Activated CD8-positive, alpha-beta memory T cell treated with anti-CD3 and anti-CD28 coated beads for 36 hours (primary cell): ENCODE measurements around the gene FLOT1. TPM values are rescaled to one million over a fixed set of nuclear protein-coding genes. Genes with fewer than 3 reads are reported as not detected.

Experiments used
- CTCF ChIA-PET: fragments of 350-600 bp; sonication (Branson Sonifier 250); formaldehyde crosslinking; loops from one replicate; lab custom pipeline; 2021; ENCODE audit warnings: antibody characterized with exemption; lab: Charles Lee
- POLR2A ChIA-PET: fragments of 350-600 bp; sonication (Branson Sonifier 250); formaldehyde crosslinking; loops from one replicate; lab custom pipeline; 2021; ENCODE audit warnings: antibody characterized with exemption; lab: Charles Lee
- total RNA-seq, 2 experiments: library from RNA; stranded (reverse); gene quantifications; one replicate each; pipeline ENCODE4 v1.2.3, GENCODE V29; 2021

FLOT1 gene
- total RNA-seq, 2 experiments from 2014 or later, result 178 to 186 TPM

DNA sequence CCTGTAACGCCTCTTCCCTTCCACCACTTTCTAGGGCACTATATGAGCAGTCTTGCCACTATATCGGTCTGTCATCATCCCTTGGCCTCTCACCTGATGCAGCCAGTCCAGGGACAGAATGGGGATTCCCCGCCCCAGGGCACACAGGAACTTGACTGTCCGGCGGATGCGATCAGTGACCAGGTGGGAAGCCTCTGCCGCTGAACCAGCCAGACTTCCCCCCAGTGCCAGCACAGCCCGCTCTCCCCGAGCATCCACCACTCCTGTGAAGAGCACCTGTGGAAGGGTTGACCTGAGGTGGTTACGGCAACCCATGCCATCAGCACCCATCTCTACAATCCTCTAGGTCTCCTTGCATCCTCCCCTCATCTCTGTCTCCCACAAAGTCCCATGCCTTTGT is 39.5 kb downstream of the FLOT1 start:
- POLR2A ChIA-PET, result interaction anchor here (0.6 kb wide), 1 partner anchor 28 kb away, joined by 6 read pairs; no protein-coding TSS in a partner anchor
- CTCF ChIA-PET, result no interaction called here

DNA sequence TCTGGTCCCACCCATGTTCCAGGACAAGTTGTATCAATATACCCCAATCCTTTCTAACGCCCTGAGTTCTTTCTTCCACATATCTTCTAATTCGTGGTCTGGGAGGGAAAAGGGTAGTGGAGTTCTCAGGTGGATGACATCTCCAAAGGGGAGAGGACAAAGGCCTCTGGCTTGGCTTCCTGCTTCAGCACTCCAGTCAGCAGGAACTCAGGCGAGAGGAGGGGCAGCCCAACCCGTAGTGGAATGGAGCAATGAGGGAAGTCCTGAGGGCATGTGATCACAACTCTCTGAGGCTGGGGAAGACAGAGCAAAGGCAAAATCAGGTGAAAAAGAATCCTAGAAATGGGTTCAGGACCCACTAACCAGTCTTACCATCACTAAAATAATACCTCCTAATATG is 42.1 kb downstream of the FLOT1 start:
- ChIA-PET POLR2A (no interaction called here), CTCF (no interaction called here)

DNA sequence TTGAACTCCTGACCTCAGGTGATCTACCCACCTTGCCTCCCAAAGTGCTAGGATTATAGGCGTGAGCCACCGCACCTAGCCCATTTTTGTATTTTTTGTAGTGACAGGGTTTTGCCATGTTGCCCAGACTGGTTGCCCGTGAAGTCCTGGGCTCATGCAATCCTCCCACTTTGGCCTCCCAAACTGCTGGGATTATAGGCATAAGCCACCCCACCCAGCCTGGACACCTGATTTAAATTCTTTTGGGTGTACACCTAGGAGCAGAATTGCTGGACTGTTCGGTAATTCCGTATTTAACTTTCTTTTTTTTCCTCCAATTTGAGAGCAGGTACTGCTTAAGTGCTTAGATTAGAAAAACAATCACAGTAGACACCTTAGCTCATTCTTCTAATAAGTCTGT is 46.1 kb downstream of the FLOT1 start:
- ChIA-PET CTCF (no interaction called here), POLR2A (interaction anchor here (0.7 kb wide), 1 partner anchor 9 kb away, joined by 4 read pairs; no protein-coding TSS in a partner anchor)

DNA sequence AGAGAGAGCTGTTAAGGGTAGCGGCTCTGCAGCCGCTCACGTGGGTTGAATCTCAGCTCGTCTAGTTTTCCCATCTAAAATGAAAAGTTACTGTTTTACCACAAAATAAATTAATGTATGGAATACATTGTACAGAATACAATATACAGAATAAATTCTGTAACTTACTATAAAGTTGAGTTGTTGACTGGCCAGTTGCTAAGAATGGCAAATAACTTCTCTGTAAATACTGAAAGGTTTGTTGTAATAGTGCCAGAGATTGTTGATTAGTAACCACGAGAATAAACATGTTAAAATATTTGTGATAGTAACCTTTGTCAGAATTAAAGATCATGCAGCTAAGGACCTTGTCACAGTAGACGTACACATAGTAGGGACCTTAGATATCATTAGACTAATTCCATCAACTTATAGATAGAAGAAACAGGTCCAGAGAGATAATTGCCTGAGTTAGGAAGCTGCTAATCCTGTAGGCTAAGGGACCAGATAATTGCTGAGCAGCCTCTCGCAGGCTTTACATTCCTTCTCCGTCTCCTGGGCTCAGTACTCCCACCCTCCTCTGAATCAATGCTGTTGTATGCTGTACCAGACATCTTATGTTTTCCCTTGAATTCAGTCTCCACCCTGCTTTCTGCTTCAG is 51.2 kb downstream of the FLOT1 start:
- ChIA-PET POLR2A (interaction anchor here (0.7 to 1.4 kb wide), 2 partner anchors 12 to 26 kb away, joined by 3 to 5 read pairs; partner anchors contain the start of gene MDC1), CTCF (interaction anchor here (0.6 to 1.2 kb wide), 3 partner anchors 14 to 104 kb away, joined by 3 read pairs; no protein-coding TSS in a partner anchor)

DNA sequence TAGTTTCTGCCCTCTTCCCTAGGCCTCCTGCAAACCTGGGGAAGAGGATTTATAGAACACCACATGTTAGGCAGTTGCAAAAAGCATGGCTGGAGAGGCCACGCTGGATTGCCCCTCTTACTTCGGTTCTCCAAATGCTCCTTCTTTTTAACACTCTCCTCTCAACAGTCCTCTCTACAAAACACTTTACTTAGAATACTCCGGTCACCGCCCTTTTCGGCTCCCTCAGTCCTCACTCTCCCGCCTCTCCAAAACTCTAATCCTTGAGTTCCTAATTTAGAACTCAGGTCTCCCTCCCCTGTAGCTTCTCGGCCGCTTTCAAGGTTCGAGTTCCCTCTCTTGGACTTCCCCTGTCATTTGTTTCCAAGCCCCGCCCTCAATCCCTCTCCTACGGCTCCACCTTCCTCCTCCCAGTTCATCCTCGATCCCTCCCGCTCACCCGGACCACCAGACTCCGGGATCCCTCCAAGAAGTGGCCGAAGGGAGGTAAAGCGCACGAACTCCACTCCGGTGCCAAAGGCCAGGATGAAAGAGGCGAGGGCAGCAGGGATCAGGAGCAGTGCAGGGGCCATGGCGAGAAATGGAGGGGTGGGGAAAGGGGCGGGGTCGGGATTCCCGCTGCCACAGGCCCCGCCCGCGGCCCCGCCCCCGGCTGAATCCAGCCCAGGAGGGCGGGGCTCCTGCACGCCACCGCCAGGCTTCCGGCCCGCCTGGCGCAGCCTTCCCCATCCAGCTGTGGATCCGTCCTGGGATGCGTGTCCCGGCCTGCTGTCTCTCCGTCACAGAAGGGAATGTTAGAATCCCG is 51.9 kb downstream of the FLOT1 start, which contains the start of gene NRM:
NRM (minus strand) TSS at position 582 of the 805 bp plus-strand sequence; CDS start at position 572, 10 bp downstream.
- ChIA-PET CTCF (interaction anchor here (0.6 to 3.8 kb wide), 4 partner anchors 11 to 104 kb away, joined by 3 to 22 read pairs (median 3); partner anchors contain the start of gene MDC1), POLR2A (interaction anchor here (0.7 to 1.4 kb wide), 3 partner anchors 12 to 32 kb away, joined by 3 to 5 read pairs (median 5); partner anchors contain the start of gene MDC1)

DNA sequence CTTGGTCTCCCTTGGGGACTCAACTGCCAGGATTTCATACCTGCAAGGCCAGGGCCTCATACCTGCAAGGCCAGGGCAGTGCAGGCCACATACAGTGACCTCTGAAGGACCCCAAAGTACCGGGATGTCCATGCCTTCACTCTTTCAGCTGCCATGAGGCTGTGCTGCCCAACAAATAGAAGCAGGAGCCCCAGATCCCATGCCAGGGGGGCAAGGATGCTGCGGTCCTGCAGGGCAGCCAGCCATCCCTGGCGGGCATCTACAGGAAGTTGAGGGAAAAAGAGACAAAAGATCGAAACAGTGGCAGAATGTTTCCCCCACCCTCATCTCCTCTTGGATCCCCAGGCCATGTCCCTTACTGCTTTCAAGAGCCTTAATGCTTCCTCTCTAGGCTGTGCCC is 52.5 kb downstream of the FLOT1 start:
- CTCF ChIA-PET, result interaction anchor here (1.0 to 3.8 kb wide), 2 partner anchors 11 to 28 kb away, joined by 3 to 22 read pairs; partner anchors contain the start of gene MDC1
- POLR2A ChIA-PET, result interaction anchor here (1.2 kb wide), 1 partner anchor 32 kb away, joined by 5 read pairs; no protein-coding TSS in a partner anchor

DNA sequence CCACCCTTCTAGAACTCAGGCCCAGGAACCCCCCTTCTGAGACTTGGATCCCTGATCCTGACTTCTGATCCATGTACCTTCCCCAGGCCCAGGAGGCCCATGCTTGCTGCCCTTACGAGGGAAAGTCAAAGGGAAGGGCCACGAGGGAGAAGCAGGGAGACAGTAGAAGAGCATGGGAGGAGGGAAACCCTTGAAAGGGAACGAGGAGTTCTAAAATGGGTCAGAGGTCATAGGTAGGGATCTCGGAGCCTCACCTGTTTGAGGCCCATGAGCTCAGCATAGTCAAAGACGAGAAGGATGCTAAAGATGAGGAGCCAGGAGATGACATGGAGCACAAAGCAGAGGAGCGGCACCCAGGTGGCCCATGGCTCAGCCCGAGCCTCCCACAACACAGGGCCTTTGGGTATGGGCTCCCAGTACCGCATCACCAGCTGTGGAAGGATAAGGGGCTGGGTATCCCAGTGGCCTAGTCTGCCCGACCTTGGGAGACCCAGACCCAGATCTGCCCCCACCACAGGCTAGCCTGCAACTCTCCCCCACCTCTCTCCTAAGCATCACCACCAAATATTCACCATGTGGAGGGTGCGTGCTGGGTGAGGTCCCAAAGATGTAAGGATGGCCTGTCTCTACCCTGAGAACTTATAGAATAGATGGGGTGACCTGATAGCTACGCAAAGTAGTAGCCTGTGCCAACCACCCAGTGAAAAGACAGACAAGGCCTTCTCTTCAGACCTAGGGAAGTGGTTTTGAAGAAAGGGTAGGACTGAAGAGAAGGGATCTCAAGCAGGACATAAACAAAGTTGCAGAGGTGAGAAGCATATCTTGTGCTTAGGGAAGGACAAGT is 53.2 kb downstream of the FLOT1 start:
- ChIA-PET POLR2A (interaction anchor here (1.1 to 1.2 kb wide), 2 partner anchors 9 to 33 kb away, joined by 5 to 7 read pairs; no protein-coding TSS in a partner anchor), CTCF (interaction anchor here (1.6 to 3.8 kb wide), 4 partner anchors 10 to 42 kb away, joined by 3 to 22 read pairs (median 10); partner anchors contain the start of gene MDC1)

DNA sequence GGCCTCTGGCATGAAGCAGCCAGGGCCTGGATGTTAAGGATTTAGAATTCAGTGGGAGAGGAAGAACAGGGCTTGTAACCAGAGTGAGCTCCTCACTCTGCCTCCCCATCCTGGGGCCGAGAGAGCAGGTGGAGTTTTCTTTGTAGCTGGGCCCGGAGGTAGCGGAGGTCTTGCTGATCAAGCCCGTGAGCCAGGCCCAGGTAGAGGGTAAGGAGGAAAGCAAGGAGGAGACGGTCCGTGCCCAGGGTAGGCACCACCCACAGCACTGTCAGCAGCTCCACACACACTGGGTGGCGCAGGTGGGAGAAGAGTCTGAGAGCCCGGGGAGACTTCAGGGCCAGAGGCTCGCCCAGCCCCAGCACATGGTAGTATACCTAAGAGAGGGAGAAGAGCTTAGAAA is 53.9 kb downstream of the FLOT1 start:
- ChIA-PET CTCF (interaction anchor here (0.7 to 3.8 kb wide), 5 partner anchors 10 to 43 kb away, joined by 3 to 22 read pairs (median 8); partner anchors contain the start of gene MDC1), POLR2A (interaction anchor here (1.1 to 1.2 kb wide), 3 partner anchors 8 to 33 kb away, joined by 3 to 7 read pairs (median 3); partner anchors contain the start of gene DHX16)

DNA sequence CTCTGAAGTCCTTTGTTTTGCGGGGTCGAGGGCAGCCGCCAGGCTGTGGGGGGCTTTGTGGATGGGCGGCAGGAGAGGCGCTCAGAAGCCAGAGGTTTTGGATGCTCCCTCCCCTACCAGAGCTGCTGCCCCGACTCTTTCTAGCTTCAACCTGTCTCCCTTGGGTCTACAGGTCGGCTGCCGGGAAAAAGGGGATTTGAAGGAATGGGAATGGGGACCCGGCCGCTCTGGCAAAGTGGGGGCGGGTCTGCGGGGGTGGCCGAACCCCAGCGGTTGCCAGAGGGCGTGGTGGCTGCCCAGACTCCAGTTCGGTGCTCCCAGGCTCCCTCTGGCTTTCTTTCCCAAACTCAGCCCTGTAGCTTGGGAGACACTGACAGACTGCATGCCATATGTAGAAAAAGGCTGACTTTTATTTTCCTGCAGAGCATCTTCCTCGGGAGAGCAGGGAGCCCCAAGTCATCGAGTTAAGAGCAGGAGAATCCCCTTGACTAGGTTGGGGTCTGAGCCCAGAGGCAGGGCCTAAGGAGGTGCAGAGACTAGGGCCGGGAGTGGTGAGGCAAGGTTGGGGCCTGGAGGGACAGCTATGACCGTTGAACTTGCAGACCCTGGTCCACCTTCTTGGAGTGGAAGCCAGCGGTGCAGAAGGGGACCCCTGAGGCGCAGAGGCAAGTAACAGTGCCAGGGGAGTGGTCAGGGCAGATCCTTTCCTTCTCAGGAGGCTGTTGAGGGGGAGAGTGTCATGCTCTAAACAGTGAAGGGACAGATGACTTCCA is 54.6 kb downstream of the FLOT1 start:
- ChIA-PET CTCF (interaction anchor here (0.7 to 3.8 kb wide), 7 partner anchors 9 to 57 kb away, joined by 3 to 22 read pairs (median 3); partner anchors contain the start of genes IER3 and MDC1), POLR2A (interaction anchor here (0.5 to 1.3 kb wide), 10 partner anchors 8 to 75 kb away, joined by 3 to 7 read pairs (median 3); partner anchors contain the start of genes DHX16 and MDC1)

DNA sequence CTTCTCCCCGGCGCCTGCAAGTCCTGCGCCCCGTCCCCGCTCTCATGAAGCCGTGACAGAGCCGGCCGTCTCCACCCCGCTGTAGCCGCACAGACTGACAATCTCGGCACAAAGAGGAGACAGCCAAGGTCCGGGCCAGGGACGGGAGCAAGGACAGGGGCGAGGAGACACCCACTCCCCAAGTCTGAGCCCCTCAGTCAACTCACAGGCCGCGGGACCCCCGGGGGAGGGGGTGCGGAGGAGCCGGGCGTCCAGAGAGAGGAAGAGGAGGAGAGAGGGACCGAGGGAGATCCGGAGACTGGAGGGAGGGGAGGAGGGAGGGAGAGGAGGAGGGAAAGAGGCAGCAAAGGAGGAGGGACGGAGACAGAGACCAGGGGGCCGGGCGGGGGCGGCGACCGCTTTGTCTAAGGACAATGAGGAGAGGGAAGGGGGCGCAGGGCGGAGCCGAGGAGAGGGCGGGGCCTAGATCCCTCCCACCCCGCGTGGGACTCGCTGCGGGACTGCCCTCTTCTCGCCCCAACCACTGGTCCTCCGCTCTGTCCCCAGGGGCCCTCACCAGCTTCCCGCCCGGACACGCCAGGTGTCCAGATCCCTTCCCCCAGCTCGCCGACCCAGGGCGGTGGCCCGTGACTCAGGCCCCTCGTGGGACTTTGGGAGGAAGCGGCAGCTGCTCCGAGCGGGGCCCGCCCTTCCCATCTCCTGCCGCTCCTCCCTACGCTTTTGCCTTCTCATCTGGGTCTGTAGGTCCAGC is 55.4 kb downstream of the FLOT1 start:
- ChIA-PET CTCF (interaction anchor here (1.0 to 3.8 kb wide), 5 partner anchors 8 to 57 kb away, joined by 3 to 22 read pairs (median 8); partner anchors contain the start of genes IER3 and MDC1), POLR2A (interaction anchor here (0.6 to 1.3 kb wide), 7 partner anchors 8 to 76 kb away, joined by 3 to 6 read pairs (median 3); partner anchors contain the start of gene MDC1)

DNA sequence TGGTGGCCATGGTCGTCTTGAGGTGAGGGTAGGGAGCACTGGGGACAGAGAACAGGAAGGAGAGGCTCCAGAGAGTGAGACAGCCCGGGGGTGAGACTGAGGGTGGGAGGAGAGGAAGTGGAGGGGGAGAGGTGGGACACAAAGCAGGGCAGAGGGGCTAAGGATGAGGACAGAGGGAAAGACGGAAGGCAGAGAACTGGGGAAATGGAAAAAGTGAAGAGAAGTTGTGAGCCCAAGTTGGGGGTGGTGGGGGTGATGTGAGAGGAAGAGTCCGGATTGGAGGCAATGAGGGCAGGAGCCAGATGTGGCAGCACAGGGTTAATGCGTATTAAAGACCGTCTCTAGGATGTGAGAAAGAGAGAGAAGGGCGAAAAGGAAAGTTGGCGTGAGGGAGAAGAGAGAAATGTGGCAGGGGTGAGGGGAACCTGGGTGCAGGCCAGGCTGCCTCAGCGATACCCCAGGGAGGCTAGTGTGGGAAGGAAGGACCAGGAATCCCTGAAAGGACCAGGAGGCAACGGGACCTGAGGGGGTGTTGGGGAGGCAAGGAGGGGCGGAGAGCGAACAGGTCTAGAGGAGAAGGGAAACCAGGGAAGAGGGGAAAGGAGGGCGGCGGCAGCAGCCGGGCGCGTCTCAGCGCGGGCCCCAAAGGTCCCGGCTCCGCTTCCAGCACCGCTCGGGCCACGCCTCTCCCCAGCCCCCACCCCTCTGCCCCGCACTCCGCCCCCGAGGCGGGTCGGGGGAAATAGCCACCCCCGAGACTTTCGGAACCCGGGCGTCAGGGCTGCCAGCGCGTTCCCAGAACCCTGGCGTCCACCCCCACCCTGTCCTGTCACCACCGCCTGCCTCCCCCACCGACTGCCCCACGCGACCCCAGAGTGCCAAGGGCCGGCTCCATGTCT is 56.2 kb downstream of the FLOT1 start, which contains the start of gene PPP1R18:
PPP1R18 (minus strand) TSS at position 637 of the 899 bp plus-strand sequence; CDS start at position 10, 627 bp downstream.
- CTCF ChIA-PET, result interaction anchor here (1.3 to 6.2 kb wide), 4 partner anchors 36 to 204 kb away, joined by 3 to 49 read pairs (median 4); partner anchors contain the start of genes MRPS18B, PPP1R10 and TUBB
- POLR2A ChIA-PET, result interaction anchor here (0.9 to 1.7 kb wide), 3 partner anchors 31 to 73 kb away, joined by 3 to 7 read pairs (median 4); partner anchors contain the start of gene MDC1

DNA sequence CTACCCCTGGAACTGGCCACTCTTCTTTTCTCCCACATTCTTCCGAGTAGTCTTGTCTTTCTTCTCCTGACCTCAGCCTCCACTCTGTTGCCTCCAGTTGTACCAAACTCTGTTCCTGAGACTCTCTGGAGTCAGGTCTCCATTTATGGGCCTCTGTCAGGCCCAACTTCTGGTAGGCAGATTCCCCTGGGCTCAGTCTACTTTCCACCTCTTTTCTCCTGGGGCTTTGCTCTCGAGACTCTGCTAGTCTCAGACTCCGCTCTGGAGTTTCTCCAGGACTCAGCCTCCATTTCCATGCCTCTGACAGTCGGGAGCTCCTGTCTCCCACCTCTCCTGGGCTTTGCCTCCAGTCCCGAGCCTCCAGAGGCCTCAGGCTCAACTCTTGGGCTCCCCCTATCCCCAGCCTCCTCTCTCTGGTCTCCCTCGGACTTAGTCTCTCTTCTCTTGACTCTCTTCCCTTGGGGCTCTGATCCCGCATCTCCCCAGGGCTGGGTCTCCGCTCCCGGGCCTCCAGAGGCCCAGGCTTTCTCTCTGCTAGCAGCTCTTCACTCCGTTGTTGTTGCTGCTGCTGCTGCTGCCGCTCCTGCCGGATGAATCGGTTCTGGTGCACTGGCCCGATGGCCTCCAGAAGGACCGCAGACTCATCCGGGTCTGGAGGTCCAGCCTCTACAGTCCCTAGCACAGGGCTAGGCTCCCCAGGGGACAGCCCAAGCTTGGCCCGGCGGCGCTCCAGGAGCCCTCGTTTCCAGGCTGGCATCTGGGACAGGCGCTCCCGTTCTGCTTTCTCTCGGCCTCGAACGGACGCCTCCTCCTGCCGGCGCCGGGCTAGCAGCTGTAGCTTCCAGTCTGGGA is 57.1 kb downstream of the FLOT1 start:
- ChIA-PET POLR2A (interaction anchor here (0.9 to 1.7 kb wide), 4 partner anchors 32 to 72 kb away, joined by 3 to 7 read pairs (median 4); partner anchors contain the start of gene MDC1), CTCF (interaction anchor here (1.0 to 6.2 kb wide), 5 partner anchors 32 to 204 kb away, joined by 3 to 49 read pairs (median 3); partner anchors contain the start of genes MDC1, MRPS18B, PPP1R10 and TUBB)

DNA sequence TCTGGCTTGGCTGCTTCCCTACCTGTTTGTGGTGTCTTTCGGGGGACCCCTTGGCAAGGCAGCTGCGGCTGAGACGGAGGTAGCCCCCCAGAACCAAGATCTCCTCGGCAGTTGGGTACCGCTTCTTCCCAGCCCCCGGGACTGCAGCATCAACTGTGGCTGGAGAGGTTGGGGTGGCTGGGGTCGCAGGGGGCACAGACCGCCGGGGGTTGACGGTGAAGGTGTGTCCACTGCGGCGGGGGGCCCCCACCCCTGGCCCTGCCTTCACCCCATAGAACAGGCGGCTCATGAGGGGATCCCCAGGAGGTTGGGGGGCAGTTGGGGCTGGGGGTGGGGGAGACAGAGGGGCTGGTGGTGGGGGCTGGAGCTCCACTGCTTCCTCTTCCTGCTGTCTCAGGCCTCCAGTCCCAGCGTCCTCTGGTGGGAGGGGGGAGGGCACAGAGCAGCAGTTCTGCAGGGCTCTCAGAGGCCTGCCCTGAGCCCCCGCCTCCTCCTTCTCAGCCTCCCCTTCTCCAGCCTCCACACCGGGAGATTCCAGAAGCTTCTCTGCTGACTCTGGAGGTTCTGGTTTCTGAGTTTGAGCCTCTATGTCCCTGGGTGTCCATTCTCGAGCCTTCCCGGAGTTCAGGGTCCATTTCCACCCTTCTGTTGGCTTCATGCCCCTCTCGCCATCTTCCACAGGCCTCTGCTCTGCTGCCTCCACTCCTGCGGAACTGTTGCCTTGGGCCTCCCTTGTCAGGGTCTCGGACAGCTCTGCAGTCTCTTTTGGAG is 57.9 kb downstream of the FLOT1 start:
- POLR2A ChIA-PET, result interaction anchor here (0.9 to 1.7 kb wide), 4 partner anchors 37 to 71 kb away, joined by 3 to 7 read pairs (median 4); no protein-coding TSS in a partner anchor
- CTCF ChIA-PET, result interaction anchor here (1.0 to 6.2 kb wide), 5 partner anchors 33 to 67 kb away, joined by 3 to 49 read pairs (median 3); partner anchors contain the start of genes MDC1, MRPS18B, PPP1R10 and TUBB
